HepG2 (cell line): Measurements from ENCODE around the gene SSH3. TPM values are rescaled to one million over a fixed set of nuclear protein-coding genes. Genes with fewer than 3 reads are reported as not detected.

Source experiments
- ATRX ChIP-seq: sonication (generic); formaldehyde crosslinking; IDR thresholded peaks from 2 replicates; pipeline ENCODE4 v1.4.0; 2020; ENCODE audit warnings: missing genetic modification reagents, borderline replicate concordance
- DMAP1 ChIP-seq: IDR thresholded peaks from 2 replicates; pipeline ENCODE4 v1.6.1; 2016
- GABPA ChIP-seq, 2 experiments: IDR thresholded peaks; 2 replicates each; pipeline ENCODE4 v1.6.1; 2011 to 2016; ENCODE audit warnings: low read depth in 2 of 2, low read length in 1 of 2, missing biosample characterization in 1 of 2, missing genetic modification characterization in 1 of 2
- HMG20A ChIP-seq: IDR thresholded peaks from 2 replicates; pipeline ENCODE4 v1.6.1; 2016; ENCODE audit warnings: borderline replicate concordance
- HNRNPL ChIP-seq: fragments of 200-400 bp; formaldehyde crosslinking; IDR thresholded peaks from 2 replicates; pipeline ENCODE4 v1.6.1; 2017; ENCODE audit warnings: mild to moderate bottlenecking, low read depth, low read length
- HOXA3 ChIP-seq: sonication (generic); formaldehyde crosslinking; IDR thresholded peaks from 2 replicates; pipeline ENCODE4 v1.5.0; 2020; ENCODE audit warnings: missing genetic modification reagents
- KMT2B ChIP-seq: IDR thresholded peaks from 2 replicates; pipeline ENCODE4 v1.6.1; 2016; ENCODE audit warnings: missing genetic modification reagents, missing compliant biosample characterization
- MXI1 ChIP-seq: IDR thresholded peaks from 3 replicates; pipeline ENCODE4 v1.6.1; 2012; ENCODE audit warnings: low read depth, low read length, inconsistent platforms, borderline replicate concordance
- NCOR1 ChIP-seq: fragments of 200-600 bp; sonication (generic); IDR thresholded peaks from 2 replicates; pipeline ENCODE4 v1.7.0; 2017; ENCODE audit warnings: antibody characterized with exemption, low read length, borderline replicate concordance
- NR2C2 ChIP-seq: sonication (generic); formaldehyde crosslinking; IDR thresholded peaks from 2 replicates; pipeline ENCODE4 v1.4.0; 2020; ENCODE audit warnings: missing genetic modification reagents, mild to moderate bottlenecking, moderate library complexity, borderline replicate concordance
- RARG ChIP-seq: sonication (generic); formaldehyde crosslinking; IDR thresholded peaks from 2 replicates; pipeline ENCODE4 v1.4.0; 2020; ENCODE audit warnings: low read depth, mild to moderate bottlenecking, missing genetic modification reagents
- SIX4 ChIP-seq: sonication (generic); formaldehyde crosslinking; IDR thresholded peaks from 2 replicates; pipeline ENCODE4 v1.4.0; 2020; ENCODE audit warnings: missing genetic modification reagents
- TCF12 ChIP-seq, 2 experiments: fragments of 450-650 bp in 1 of 2; sonication (generic) in 1 of 2; formaldehyde crosslinking in 1 of 2; IDR thresholded peaks; 2 replicates each; pipeline versions ENCODE4 v1.6.1 to v1.8.0; 2017 to 2022; ENCODE audit warnings: antibody characterized with exemption in 1 of 2, mild to moderate bottlenecking in 1 of 2, missing genetic modification reagents in 1 of 2, moderate library complexity in 1 of 2
- YEATS4 ChIP-seq: sonication (generic); formaldehyde crosslinking; IDR thresholded peaks from 2 replicates; pipeline ENCODE4 v1.4.0; 2020; ENCODE audit warnings: missing genetic modification reagents, borderline replicate concordance
- ZFYVE20 ChIP-seq: sonication (generic); formaldehyde crosslinking; IDR thresholded peaks from 2 replicates; pipeline ENCODE4 v1.8.0; 2023; ENCODE audit warnings: low read depth, mild to moderate bottlenecking, moderate library complexity, missing genetic modification reagents, borderline replicate concordance
- ZIK1 ChIP-seq: sonication (generic); formaldehyde crosslinking; IDR thresholded peaks from 2 replicates; pipeline ENCODE4 v1.5.0; 2020; ENCODE audit warnings: mild to moderate bottlenecking, low read depth, missing genetic modification reagents, borderline replicate concordance
- ZNF335 ChIP-seq: sonication (generic); formaldehyde crosslinking; IDR thresholded peaks from 2 replicates; pipeline ENCODE4 v1.4.0; 2020; ENCODE audit warnings: missing genetic modification reagents
- ZNF570 ChIP-seq: sonication (generic); formaldehyde crosslinking; IDR thresholded peaks from 2 replicates; pipeline ENCODE4 v1.4.0; 2020; ENCODE audit warnings: mild to moderate bottlenecking, missing genetic modification reagents, borderline replicate concordance
- ZNF644 ChIP-seq: IDR thresholded peaks from 2 replicates; pipeline ENCODE4 v1.6.1; 2016; ENCODE audit warnings: low read depth
- ZNF660 ChIP-seq: sonication (generic); formaldehyde crosslinking; IDR thresholded peaks from 2 replicates; pipeline ENCODE4 v1.5.1; 2020; ENCODE audit warnings: mild to moderate bottlenecking, low read depth, missing genetic modification reagents, borderline replicate concordance
- ZSCAN31 ChIP-seq: sonication (generic); formaldehyde crosslinking; IDR thresholded peaks from 2 replicates; pipeline ENCODE4 v1.5.0; 2020; ENCODE audit warnings: low read depth, mild to moderate bottlenecking, missing genetic modification reagents
- polyA plus RNA-seq, 8 experiments: library from polyadenylated mRNA; depleted of rRNA in 3 of 8; stranded (reverse) in 7 of 8; unstranded in 1 of 8; fragments of >200 nt; fragmentation: Illumina TruSeq in 4 of 8; extraction: Trizol in 4 of 8; gene quantifications; 2 replicates each; pipeline versions ENCODE4 v1.2.1 to v1.2.3, GENCODE V29; 2011 to 2016; ENCODE audit warnings: low read depth in 4 of 8, missing spikeins in 1 of 8, mixed read lengths in 1 of 8; ENCODE audit not compliant: insufficient read depth in 1 of 8
- total RNA-seq, 5 experiments: library from RNA; depleted of rRNA; stranded (reverse); fragments of >200 nt; fragmentation: Illumina TruSeq; extraction: Trizol; gene quantifications; 2 replicates each; pipeline ENCODE4 v1.2.3, GENCODE V29; 2016; ENCODE audit warnings: low read depth in 1 of 5
- TF ChIP-seq, protein P1 (sequence below): sonication (generic); formaldehyde crosslinking; conservative IDR thresholded peaks from 2 replicates; pipeline ENCODE4 v1.8.1; 2023; ENCODE audit warnings: missing genetic modification reagents
- TF ChIP-seq, protein P2 (sequence below): sonication (generic); formaldehyde crosslinking; IDR thresholded peaks from 2 replicates; pipeline ENCODE4 v1.5.0; 2020; ENCODE audit warnings: mild to moderate bottlenecking, missing genetic modification reagents
- TF ChIP-seq, protein P3 (sequence below): sonication (generic); formaldehyde crosslinking; IDR thresholded peaks from 2 replicates; pipeline ENCODE4 v1.4.0; 2020; ENCODE audit warnings: missing genetic modification reagents
- TF ChIP-seq, protein P4 (sequence below): sonication (generic); formaldehyde crosslinking; IDR thresholded peaks from 2 replicates; pipeline ENCODE4 v1.8.0; 2022; ENCODE audit warnings: mild to moderate bottlenecking, missing genetic modification reagents, moderate library complexity

SSH3 gene
- total and polyA plus RNA-seq, 2 of the 13 experiments (the other 11 are each of a cell fraction or from before 2014, with no cell fraction given) = 12.4 to 18.8 TPM

DNA sequence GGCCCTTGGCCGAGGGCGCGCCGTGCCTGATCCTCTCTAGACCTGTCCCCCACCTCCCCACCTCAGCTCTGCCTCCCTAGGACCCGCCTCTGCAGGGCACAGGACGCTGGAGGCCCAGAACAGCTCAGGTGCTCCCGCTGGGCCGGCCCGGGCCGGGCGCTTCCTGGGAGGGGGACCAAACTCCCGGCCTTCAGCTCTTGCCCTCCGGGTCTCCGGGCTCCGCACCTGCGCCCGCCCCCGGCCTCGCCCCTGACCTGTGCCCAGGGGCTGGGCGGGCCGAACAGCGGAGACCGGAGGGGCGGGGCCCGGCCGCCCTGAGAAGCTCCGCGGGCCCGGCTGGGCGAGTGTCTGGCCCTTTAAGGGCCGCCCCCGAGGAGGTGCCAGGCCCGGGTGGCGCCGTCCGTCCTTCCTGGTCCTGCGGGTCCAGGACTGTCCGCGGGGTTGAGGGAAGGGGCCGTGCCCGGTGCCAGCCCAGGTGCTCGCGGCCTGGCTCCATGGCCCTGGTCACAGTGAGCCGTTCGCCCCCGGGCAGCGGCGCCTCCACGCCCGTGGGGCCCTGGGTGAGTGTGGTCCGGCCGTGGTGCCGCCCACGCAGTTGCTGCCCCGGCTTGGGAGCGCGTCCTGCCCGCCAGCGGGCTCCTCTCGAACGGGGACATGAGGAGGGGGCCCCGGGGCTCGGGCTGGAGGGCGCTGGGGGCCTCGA, at the start of gene SSH3 (continued):
- TF ChIP-seq, protein P1, sequence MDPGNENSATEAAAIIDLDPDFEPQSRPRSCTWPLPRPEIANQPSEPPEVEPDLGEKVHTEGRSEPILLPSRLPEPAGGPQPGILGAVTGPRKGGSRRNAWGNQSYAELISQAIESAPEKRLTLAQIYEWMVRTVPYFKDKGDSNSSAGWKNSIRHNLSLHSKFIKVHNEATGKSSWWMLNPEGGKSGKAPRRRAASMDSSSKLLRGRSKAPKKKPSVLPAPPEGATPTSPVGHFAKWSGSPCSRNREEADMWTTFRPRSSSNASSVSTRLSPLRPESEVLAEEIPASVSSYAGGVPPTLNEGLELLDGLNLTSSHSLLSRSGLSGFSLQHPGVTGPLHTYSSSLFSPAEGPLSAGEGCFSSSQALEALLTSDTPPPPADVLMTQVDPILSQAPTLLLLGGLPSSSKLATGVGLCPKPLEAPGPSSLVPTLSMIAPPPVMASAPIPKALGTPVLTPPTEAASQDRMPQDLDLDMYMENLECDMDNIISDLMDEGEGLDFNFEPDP (CRISPR knock-in tag) = no peak
- TF ChIP-seq, protein P2, sequence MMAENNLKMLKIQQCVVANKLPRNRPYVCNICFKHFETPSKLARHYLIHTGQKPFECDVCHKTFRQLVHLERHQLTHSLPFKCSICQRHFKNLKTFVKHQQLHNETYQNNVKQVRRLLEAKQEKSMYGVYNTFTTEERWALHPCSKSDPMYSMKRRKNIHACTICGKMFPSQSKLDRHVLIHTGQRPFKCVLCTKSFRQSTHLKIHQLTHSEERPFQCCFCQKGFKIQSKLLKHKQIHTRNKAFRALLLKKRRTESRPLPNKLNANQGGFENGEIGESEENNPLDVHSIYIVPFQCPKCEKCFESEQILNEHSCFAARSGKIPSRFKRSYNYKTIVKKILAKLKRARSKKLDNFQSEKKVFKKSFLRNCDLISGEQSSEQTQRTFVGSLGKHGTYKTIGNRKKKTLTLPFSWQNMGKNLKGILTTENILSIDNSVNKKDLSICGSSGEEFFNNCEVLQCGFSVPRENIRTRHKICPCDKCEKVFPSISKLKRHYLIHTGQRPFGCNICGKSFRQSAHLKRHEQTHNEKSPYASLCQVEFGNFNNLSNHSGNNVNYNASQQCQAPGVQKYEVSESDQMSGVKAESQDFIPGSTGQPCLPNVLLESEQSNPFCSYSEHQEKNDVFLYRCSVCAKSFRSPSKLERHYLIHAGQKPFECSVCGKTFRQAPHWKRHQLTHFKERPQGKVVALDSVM (CRISPR knock-in tag) = peak; percentile 39; the same call in 1 of the 2 replicates
- no peak for TF ChIP-seq ZFYVE20 (CRISPR knock-in tag)
- TF ChIP-seq HOXA3 (CRISPR knock-in tag) = no peak
- 0 out of 2 replicates have a peak, but pooled peaks have one; percentile 19 for TF ChIP-seq KMT2B (CRISPR knock-in tag)
- TF ChIP-seq DMAP1 (CRISPR knock-in tag) = peak; percentile 45; the same call in 1 of the 2 replicates
- peak; percentile 18; the same call in 1 of the 3 replicates for TF ChIP-seq MXI1
- TF ChIP-seq ZNF570 (CRISPR knock-in tag) = no peak
- TF ChIP-seq RARG (CRISPR knock-in tag) = no peak
- TF ChIP-seq TCF12 (IDR thresholded peaks at IDR 0.05) = no peak
- TF ChIP-seq TCF12 (CRISPR knock-in tag; IDR thresholded peaks at IDR 0.05) = 0 out of 2 replicates have a peak, but pooled peaks have one; percentile 47
- no peak for TF ChIP-seq ZNF644 (CRISPR knock-in tag)
- no peak for TF ChIP-seq ATRX (CRISPR knock-in tag)
- TF ChIP-seq ZNF335 (CRISPR knock-in tag) = no peak
- TF ChIP-seq NCOR1 = no peak
- TF ChIP-seq SIX4 = no peak
- TF ChIP-seq ZSCAN31 = 0 out of 2 replicates have a peak, but pooled peaks have one; percentile 40
- TF ChIP-seq NR2C2 (CRISPR knock-in tag) = 0 out of 2 replicates have a peak, but pooled peaks have one; percentile 35
- no peak for TF ChIP-seq GABPA (IDR thresholded peaks at IDR 0.05; ENCODE audit: low read depth, low read length)
- TF ChIP-seq GABPA (CRISPR knock-in tag; IDR thresholded peaks at IDR 0.05; ENCODE audit: low read depth) = no peak; the same call in 1 of the 2 replicates
- TF ChIP-seq HMG20A (CRISPR knock-in tag) = no peak
- peak; percentile 65 for TF ChIP-seq YEATS4 (CRISPR knock-in tag)
- TF ChIP-seq, protein P3, sequence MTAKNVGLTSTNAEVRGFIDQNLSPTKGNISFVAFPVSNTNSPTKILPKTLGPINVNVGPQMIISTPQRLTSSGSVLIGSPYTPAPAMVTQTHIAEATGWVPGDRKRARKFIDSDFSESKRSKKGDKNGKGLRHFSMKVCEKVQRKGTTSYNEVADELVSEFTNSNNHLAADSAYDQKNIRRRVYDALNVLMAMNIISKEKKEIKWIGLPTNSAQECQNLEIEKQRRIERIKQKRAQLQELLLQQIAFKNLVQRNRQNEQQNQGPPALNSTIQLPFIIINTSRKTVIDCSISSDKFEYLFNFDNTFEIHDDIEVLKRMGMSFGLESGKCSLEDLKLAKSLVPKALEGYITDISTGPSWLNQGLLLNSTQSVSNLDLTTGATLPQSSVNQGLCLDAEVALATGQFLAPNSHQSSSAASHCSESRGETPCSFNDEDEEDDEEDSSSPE (CRISPR knock-in tag) = 0 out of 2 replicates have a peak, but pooled peaks have one; percentile 41
- TF ChIP-seq HNRNPL = peak; percentile 92; the same call in 1 of the 2 replicates
- no peak for TF ChIP-seq ZIK1 (CRISPR knock-in tag)
- no peak for TF ChIP-seq ZNF660
- TF ChIP-seq, protein P4, sequence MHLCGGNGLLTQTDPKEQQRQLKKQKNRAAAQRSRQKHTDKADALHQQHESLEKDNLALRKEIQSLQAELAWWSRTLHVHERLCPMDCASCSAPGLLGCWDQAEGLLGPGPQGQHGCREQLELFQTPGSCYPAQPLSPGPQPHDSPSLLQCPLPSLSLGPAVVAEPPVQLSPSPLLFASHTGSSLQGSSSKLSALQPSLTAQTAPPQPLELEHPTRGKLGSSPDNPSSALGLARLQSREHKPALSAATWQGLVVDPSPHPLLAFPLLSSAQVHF (CRISPR knock-in tag) = no peak
